Memory B cell (primary cell): Measurements from ENCODE around the gene TBCK.

Source experiments
- ATAC-seq: fragments of 150-1000 bp; cut with Tn5 transposase; 2 replicates; pipeline ENCODE4 v1.10.0; 2021; ENCODE audit warnings: low read depth, mild to moderate bottlenecking, moderate library complexity
- DNase-seq, 2 donors: peaks; one replicate each; pipeline ENCODE4 v3.0.0; 2022; ENCODE audit warnings: low spot score in 2 of 2
- H3K27ac Mint-ChIP-seq: one replicate; pipeline ENCODE4 v1.8.0; 2022; ENCODE audit warnings: mild to moderate bottlenecking, moderate library complexity, mixed read lengths
- H3K27me3 Mint-ChIP-seq: one replicate; pipeline ENCODE4 v1.8.0; 2022; ENCODE audit warnings: mixed read lengths
- H3K36me3 Mint-ChIP-seq: one replicate; pipeline ENCODE4 v1.8.0; 2022; ENCODE audit warnings: mild to moderate bottlenecking, mixed read lengths
- H3K4me1 Mint-ChIP-seq: one replicate; pipeline ENCODE4 v1.8.0; 2022; ENCODE audit warnings: mixed read lengths
- H3K4me3 Mint-ChIP-seq: one replicate; pipeline ENCODE4 v1.8.0; 2022; ENCODE audit warnings: mild to moderate bottlenecking, moderate library complexity, mixed read lengths
- H3K9me3 Mint-ChIP-seq: one replicate; pipeline ENCODE4 v1.8.0; 2022; ENCODE audit warnings: mixed read lengths

The TBCK gene

DNA sequence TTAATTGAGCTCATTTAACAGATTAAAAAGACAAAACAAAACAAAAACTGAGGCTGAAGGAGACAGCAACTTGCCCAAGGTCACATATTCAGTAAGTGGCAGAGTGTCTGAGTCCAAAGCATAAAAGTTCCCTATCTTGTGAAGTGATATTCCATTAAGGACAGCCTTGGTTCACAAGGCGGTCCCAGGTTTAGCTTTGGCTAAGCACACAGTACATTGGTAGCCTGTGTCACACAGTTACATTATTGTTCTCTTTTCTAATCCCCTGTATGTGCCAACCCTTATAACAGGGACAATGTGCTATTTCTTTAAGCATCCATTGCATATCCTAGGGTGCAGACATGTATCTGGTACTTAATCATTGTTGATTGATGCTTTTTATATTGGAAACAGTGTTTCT lies 280.8 kb downstream of the TBCK start:
- ATAC-seq (no peak), DNase-seq (no peak)
- H3K4me1 Mint-ChIP-seq: no peaks in the 10 kb centered on the region
- H3K9me3 Mint-ChIP-seq: peaks cover 17% of the 10 kb centered on the region
- H3K4me3 Mint-ChIP-seq: no peak overlapping the region
- peaks cover 2% of the 10 kb centered on the region for H3K36me3 Mint-ChIP-seq
- H3K27ac Mint-ChIP-seq: no peak overlapping the region
- peaks cover 3% of the 10 kb centered on the region for H3K27me3 Mint-ChIP-seq

DNA sequence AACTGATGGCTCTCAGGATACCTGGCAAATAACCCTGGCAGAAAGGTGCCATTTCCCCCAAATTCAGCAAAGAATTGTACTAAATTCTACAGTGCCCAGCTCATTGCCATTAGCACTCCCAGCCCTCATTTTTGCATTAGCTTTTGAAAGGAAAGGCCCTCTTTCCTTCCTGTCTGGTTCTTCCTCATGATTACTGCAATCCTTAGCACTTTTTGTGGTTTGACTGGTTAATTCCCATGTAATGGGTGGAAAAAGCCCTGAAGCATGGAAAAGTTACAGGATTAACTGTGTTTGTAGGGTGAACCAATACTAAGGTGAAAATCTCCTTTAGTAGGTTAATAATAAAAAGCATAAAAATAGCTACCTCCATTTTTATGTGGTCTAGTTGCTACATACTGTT lies 281.3 kb downstream of the TBCK start:
- no peaks in the 10 kb centered on the region for H3K4me1 Mint-ChIP-seq
- peaks cover 2% of the 10 kb centered on the region for H3K36me3 Mint-ChIP-seq

DNA sequence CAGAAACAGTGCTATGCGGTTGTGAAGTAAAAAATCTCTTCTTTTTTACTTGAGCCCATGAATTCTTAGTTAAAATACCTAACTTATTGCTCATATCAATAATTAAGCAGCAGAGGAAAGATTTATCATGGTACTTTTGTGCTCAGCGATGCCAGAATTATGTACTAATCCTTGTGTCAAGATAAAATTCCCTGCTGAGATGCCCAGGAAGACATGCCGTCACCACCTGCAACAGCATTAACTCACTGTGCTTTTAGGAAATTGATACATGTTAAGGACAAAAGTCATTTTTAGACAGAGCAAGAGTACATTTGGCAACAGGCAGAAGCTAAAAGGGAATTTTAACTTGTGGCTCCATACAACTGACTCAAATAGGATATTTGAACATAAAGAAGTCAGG lies 281.8 kb downstream of the TBCK start:
- no peak for DNase-seq
- ATAC-seq: no peak

More for the DNA sequence above, 281.3 kb downstream of the TBCK start:
- Mint-ChIP-seq H3K27ac (no peak overlapping the region), H3K9me3 (peaks cover 22% of the 10 kb centered on the region), H3K4me3 (no peak overlapping the region), H3K27me3 (peaks cover 3% of the 10 kb centered on the region)
- no peak for ATAC-seq
- no peak for DNase-seq

DNA sequence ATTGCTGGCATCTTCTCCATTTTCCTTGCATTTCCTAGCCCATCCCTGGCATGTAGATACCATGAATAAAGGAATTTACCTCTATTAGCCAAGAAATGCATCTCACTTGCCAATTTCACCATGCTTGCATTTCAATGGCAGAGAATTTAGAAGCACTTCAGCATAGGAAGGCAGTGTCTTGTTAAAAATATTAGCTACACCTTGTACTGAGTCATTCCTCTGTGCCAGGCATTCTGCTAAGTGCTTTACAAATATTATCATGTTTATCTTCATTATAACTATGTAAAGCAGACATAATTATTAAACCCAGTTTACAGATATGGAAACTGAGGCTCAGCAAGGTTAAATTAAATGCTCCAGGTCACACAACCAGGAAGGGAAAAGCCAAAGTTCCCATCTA lies 282.5 kb downstream of the TBCK start:
- H3K27ac Mint-ChIP-seq: no peak overlapping the region
- DNase-seq (no peak), ATAC-seq (no peak)
- peaks cover 3% of the 10 kb centered on the region for H3K27me3 Mint-ChIP-seq
- H3K36me3 Mint-ChIP-seq: peaks cover 2% of the 10 kb centered on the region
- no peaks in the 10 kb centered on the region for H3K4me1 Mint-ChIP-seq
- H3K9me3 Mint-ChIP-seq: peaks cover 22% of the 10 kb centered on the region
- H3K4me3 Mint-ChIP-seq: no peak overlapping the region

More for the DNA sequence above, 281.8 kb downstream of the TBCK start:
- Mint-ChIP-seq H3K4me1 (no peaks in the 10 kb centered on the region), H3K9me3 (peaks cover 22% of the 10 kb centered on the region), H3K27ac (no peak overlapping the region), H3K4me3 (no peak overlapping the region), H3K36me3 (peaks cover 2% of the 10 kb centered on the region), H3K27me3 (peaks cover 3% of the 10 kb centered on the region)

DNA sequence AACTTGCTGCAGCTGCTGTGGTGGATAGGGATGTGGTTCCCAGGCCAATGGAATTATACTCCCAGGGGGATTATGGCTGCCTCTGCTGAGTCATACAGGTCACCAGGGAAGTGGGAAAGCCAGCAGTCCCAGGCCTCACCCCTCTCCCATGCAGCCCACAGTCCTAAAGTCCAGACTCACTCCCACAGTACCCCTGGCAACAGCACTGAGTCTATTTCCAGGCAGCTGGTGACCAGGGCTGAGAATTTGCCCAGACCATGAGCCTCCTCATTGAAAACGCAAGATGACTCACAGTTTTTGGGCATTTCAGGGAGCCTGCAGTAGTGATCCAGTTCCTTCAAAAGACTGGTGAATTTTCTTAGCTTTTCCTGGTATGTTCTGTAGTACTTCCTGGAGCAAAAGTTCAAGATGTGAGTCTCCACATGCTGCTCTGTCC lies 283.1 kb downstream of the TBCK start:
- H3K9me3 Mint-ChIP-seq: peaks cover 22% of the 10 kb centered on the region
- H3K4me3 Mint-ChIP-seq: no peak overlapping the region
- no peaks in the 10 kb centered on the region for H3K4me1 Mint-ChIP-seq
- no peak overlapping the region for H3K27ac Mint-ChIP-seq
- ATAC-seq: no peak
- peaks cover 4% of the 10 kb centered on the region for H3K27me3 Mint-ChIP-seq
- H3K36me3 Mint-ChIP-seq: peaks cover 2% of the 10 kb centered on the region
- no peak for DNase-seq

DNA sequence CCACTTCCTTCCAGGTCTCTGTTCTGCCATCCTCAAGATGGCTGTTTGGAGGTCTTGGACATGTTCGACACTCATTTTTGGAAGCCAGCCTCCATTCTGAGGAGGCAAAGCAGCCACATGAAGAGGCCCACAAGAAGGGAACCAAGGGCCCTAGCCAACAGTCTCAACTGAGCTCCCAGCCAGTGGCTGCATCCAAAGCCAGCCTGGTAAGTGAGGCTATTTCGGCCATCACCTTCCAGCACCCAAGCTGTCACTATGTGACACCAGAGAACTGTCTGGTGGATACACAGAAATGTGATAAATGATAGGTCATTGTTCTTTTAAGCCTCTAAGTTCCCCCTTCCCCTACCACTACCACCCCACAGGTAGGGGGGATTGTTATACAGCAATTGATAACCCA lies 293.6 kb downstream of the TBCK start:
- H3K27me3 Mint-ChIP-seq: no peaks in the 10 kb centered on the region
- H3K36me3 Mint-ChIP-seq: no peaks in the 10 kb centered on the region
- no peaks in the 10 kb centered on the region for H3K4me1 Mint-ChIP-seq
- DNase-seq: no peak
- H3K27ac Mint-ChIP-seq: no peak overlapping the region
- no peak for ATAC-seq
- H3K9me3 Mint-ChIP-seq: peaks cover 1% of the 10 kb centered on the region
- no peak overlapping the region for H3K4me3 Mint-ChIP-seq

DNA sequence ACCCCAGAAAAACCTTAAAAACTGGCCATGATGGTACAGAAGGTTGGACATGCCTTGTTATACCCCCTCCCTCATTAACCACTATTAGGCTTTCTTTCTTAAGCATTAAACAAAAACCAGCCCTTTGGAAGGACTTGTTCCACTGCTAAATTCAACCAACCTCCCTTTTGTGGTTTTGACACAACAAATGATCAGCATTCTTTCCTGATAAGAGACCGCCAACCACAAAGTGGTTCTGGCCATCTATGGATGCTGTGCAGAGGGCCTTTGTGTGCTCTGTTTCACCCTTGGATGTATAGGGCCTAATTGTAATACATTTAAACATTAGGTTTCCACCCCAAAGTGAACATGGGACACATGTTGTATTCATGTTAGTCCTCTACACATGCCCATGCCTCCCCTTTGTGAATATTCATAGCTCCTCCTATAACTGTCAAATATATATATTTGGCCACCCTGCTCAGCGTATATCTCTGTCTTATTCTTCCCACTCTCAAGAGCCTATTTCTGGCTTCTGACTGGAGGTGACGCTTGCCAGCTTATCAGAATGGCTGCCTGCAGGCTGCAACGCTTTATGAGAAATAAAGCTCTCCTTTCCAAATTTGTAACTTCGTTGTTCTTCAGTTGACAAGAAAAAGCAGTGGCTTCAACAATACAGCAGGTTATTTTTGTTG lies 294.1 kb downstream of the TBCK start:
- Mint-ChIP-seq H3K27me3 (no peaks in the 10 kb centered on the region), H3K36me3 (no peaks in the 10 kb centered on the region), H3K4me3 (no peak overlapping the region), H3K4me1 (no peaks in the 10 kb centered on the region), H3K9me3 (no peaks in the 10 kb centered on the region), H3K27ac (no peak overlapping the region)
- no peak for DNase-seq
- ATAC-seq: no peak

DNA sequence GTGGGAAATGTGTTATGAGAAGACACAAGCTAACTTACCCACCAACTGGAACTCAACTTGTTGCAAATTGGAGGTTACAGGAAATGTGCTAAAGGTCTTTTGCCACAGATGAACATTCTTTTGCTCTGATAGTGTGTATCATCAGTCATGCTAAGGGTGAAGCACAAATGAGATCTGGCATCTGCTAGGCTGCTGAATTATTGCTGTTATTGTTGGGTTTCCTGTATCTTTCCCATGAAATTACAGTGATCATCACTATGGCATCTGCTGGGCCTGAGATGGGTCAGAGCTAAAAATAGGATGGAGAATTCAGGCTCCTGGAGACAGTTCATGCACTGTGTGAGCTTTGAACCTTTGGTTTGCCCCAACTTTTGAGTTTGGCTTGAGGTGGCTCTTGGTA lies 296.2 kb downstream of the TBCK start:
- H3K27ac Mint-ChIP-seq: no peak overlapping the region
- no peak for ATAC-seq

DNA sequence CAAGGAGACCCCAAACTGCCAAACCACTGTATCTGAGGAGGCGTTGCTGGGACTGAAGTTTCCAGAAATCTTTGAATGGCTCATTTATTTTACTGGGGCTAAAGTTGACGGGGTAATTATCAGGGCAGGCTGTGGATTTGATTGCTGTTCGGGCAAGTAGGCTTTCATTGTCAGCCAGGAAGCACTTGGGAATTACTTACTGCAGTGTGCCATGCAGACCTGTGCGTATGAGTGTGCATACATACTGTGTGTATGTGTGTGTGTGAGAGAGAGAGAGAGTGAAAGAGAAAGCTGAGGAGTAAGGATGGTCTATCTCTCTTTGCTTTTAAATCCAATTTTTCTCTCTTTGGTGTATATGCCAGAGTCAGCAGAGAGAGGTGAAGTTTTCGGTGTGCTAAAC lies 298.0 kb downstream of the TBCK start:
- no peak overlapping the region for H3K27ac Mint-ChIP-seq
- H3K9me3 Mint-ChIP-seq: peaks cover 14% of the 10 kb centered on the region
- H3K36me3 Mint-ChIP-seq: peaks cover 2% of the 10 kb centered on the region
- DNase-seq (no peak), ATAC-seq (no peak)
- no peak overlapping the region for H3K4me3 Mint-ChIP-seq
- no peaks in the 10 kb centered on the region for H3K4me1 Mint-ChIP-seq
- H3K27me3 Mint-ChIP-seq: peaks cover 4% of the 10 kb centered on the region

More for the DNA sequence above, 296.2 kb downstream of the TBCK start:
- DNase-seq: no peak
- Mint-ChIP-seq H3K4me3 (no peak overlapping the region), H3K4me1 (no peaks in the 10 kb centered on the region), H3K9me3 (peaks cover 5% of the 10 kb centered on the region), H3K36me3 (peaks cover 2% of the 10 kb centered on the region), H3K27me3 (peaks cover 4% of the 10 kb centered on the region)

DNA sequence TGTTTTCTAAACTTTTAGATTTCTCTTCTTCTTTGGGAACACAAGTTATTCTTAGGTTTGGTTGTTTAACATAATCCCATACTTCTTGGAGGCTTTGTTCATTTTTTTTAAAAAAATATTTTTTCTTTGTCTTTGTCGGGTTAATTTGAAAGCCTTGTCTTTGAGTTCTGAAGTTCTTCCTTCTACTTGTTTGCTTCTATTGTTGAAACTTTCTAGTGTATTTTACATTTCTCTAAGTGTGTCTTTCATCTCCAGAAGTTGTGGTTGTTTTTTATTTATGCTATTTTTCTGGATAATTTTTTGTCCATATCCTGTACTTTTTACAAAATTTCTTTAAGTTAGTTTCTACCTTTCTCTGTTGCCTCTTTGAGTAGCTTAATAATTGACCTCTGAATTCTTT lies 304.6 kb downstream of the TBCK start:
- H3K27me3 Mint-ChIP-seq: peaks cover 4% of the 10 kb centered on the region
- H3K4me1 Mint-ChIP-seq: no peaks in the 10 kb centered on the region
- no peak overlapping the region for H3K27ac Mint-ChIP-seq
- DNase-seq (no peak), ATAC-seq (no peak)
- no peak overlapping the region for H3K4me3 Mint-ChIP-seq
- H3K36me3 Mint-ChIP-seq: peaks cover 2% of the 10 kb centered on the region
- peaks cover 19% of the 10 kb centered on the region for H3K9me3 Mint-ChIP-seq

DNA sequence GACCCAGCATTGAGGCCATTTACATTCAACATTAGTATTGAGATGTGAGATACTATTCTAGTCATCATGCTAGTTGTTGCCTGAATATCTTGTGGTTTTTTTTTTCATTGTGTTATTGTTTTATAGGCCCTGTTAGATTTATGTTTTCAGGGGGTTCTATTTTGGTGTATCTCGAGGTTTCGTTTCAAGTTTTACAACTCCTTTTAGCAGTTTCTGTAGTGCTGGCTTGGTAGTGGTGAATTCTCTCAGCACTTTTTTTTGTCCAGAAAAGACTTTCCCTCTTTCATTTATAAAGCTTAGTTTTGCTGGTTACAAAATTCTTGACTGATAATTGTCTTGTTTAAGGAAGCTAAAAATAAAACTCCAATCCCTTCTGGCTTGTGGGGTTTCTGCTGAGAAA lies 305.2 kb downstream of the TBCK start:
- ATAC-seq: no peak
- H3K36me3 Mint-ChIP-seq: peaks cover 2% of the 10 kb centered on the region
- peaks cover 4% of the 10 kb centered on the region for H3K27me3 Mint-ChIP-seq
- DNase-seq: no peak
- no peak overlapping the region for H3K4me3 Mint-ChIP-seq
- peaks cover 19% of the 10 kb centered on the region for H3K9me3 Mint-ChIP-seq
- H3K4me1 Mint-ChIP-seq: no peaks in the 10 kb centered on the region
- H3K27ac Mint-ChIP-seq: no peak overlapping the region

DNA sequence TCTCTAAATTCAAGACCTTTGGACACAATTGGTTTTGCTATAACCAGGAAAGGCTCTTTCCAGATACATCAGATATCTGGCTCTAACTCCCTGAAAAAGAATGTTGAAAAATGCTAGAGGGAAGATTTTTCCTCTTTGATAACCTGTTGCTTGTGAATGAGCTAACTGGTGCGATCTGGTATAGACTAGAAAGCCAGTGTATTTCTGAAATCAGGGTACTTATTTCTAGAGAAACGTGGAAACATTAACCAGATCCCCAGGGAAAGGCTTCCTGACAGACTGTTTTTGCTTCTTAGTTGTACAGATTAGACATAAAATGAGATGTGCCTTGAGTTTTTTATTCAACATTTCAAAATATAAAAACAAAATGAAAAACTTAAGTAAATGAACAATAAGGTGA lies 313.0 kb downstream of the TBCK start:
- no peak overlapping the region for H3K27ac Mint-ChIP-seq
- no peaks in the 10 kb centered on the region for H3K9me3 Mint-ChIP-seq
- DNase-seq (no peak), ATAC-seq (no peak)
- no peaks in the 10 kb centered on the region for H3K4me1 Mint-ChIP-seq
- no peaks in the 10 kb centered on the region for H3K27me3 Mint-ChIP-seq
- H3K4me3 Mint-ChIP-seq: no peak overlapping the region
- H3K36me3 Mint-ChIP-seq: no peaks in the 10 kb centered on the region

DNA sequence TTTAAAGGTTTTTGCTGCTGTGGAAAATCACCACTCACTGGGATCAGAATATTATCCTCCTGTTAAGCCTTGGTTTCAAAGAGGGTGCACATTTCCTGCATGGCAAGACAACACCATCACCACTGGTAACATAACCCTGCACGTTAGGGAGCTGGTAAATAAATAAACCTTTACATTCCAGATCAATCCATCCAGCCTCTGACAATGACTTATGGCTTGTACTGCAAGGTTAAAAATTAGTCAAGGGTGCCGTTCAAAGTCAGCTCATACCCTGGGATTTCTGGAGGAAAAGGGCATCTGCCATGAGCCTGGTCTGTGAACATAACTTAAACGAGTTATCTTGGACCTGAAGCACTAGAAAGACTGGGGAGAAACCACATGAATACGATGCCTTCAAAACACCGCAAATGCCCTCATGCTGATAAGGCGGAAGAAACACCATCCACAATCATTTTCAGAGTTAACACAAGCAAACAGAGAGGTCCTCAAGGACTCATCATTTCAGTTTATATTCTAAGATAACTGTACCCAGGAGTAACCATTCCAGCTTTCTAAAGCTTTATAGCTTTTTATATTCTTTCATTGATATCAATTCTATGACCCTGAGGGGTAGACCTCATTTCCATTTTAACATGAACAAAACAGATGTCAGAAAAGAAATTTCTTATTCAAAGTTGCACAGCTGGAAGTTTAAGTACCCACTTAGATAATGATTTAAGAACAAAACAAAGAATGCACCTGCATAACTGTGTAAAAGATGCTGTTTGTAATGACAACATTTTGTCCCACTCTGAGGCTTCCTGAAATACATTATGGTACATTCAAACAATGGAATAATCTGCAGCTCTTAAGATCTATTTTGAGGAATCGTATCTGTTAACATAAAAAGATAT lies 317.6 kb downstream of the TBCK start:
- H3K4me3 Mint-ChIP-seq: no peak overlapping the region
- H3K4me1 Mint-ChIP-seq: no peaks in the 10 kb centered on the region
- H3K27ac Mint-ChIP-seq: no peak overlapping the region
- no peak for ATAC-seq
- no peak for DNase-seq
- H3K36me3 Mint-ChIP-seq: no peaks in the 10 kb centered on the region
- H3K27me3 Mint-ChIP-seq: peaks cover 2% of the 10 kb centered on the region
- no peaks in the 10 kb centered on the region for H3K9me3 Mint-ChIP-seq

DNA sequence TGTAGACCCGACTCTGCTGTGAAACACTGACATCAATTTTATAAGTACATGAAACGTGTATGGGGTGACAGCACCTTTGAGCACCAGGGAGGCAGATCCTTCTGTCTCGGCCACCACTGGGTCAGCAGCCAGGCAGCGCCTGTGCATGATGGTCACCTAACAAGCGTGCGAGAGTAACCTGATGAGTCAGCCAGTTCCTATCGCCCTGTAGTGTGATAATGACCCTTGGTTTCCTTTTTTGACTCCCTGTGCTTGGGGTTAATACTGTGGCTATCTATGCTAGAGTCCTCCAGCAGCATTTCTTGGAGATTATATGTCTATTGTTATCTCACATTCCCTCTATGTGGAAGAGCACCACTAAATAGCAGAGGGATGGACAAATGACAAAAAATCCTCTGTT lies 319.2 kb downstream of the TBCK start:
- H3K27ac Mint-ChIP-seq: no peak overlapping the region
- ATAC-seq (no peak), DNase-seq (no peak)
- no peaks in the 10 kb centered on the region for H3K36me3 Mint-ChIP-seq
- peaks cover 2% of the 10 kb centered on the region for H3K27me3 Mint-ChIP-seq
- no peak overlapping the region for H3K4me3 Mint-ChIP-seq
- H3K9me3 Mint-ChIP-seq: no peaks in the 10 kb centered on the region
- H3K4me1 Mint-ChIP-seq: no peaks in the 10 kb centered on the region
